Activated B cell treated with CpG ODN at 0.5 μM for 24 hours (primary cell): ENCODE data around the gene TMPRSS4. TPM values are rescaled to one million over a fixed set of nuclear protein-coding genes. Genes with fewer than 3 reads are reported as not detected.

Source experiments
- ATAC-seq: fragments of 200-7000 bp; cut with Tn5 transposase; one replicate; pipeline ENCODE4 v1.10.0; 2021; ENCODE audit warnings: low read depth, mild to moderate bottlenecking, moderate library complexity
- CTCF ChIA-PET: fragments of 350-600 bp; sonication (Branson Sonifier 250); formaldehyde crosslinking; loops from one replicate; lab custom pipeline; 2021; ENCODE audit warnings: antibody characterized with exemption; lab: Charles Lee
- POLR2A ChIA-PET: fragments of 350-600 bp; sonication (Branson Sonifier 250); formaldehyde crosslinking; loops from one replicate; lab custom pipeline; 2021; ENCODE audit warnings: antibody characterized with exemption; lab: Charles Lee
- DNase-seq: peaks from one replicate; pipeline ENCODE4 v3.0.0; 2022
- H3K27ac Mint-ChIP-seq: one replicate; pipeline ENCODE4 v1.8.0; 2020; ENCODE audit warnings: mixed read lengths
- H3K27me3 Mint-ChIP-seq: one replicate; pipeline ENCODE4 v1.8.0; 2021; ENCODE audit warnings: mixed read lengths
- H3K36me3 Mint-ChIP-seq: one replicate; pipeline ENCODE4 v1.8.0; 2021; ENCODE audit warnings: low read depth, mixed read lengths
- H3K4me1 Mint-ChIP-seq: one replicate; pipeline ENCODE4 v1.8.0; 2021; ENCODE audit warnings: mixed read lengths
- H3K4me3 Mint-ChIP-seq: one replicate; pipeline ENCODE4 v1.8.0; 2020; ENCODE audit warnings: mild to moderate bottlenecking, mixed read lengths
- H3K9me3 Mint-ChIP-seq: one replicate; pipeline ENCODE4 v1.8.0; 2020; ENCODE audit warnings: mixed read lengths
- intact Hi-C: fragments of 100-400 bp; cut with micrococcal nuclease; formaldehyde crosslinking; loops from one replicate; pipeline ENCODE4 v1.15.1; 2024
- total RNA-seq: library from RNA; stranded (reverse); gene quantifications from 2 replicates; pipeline ENCODE4 v1.2.3, GENCODE V29; 2022
- TF ChIP-seq, protein P1 (sequence below): fragments of 200-600 bp; IDR thresholded peaks from one replicate; pipeline ENCODE4 v1.8.0; 2022; ENCODE audit warnings: antibody characterized with exemption, mild to moderate bottlenecking

Gene TMPRSS4
- total RNA-seq, 1 donor from 2014 or later: not detected

DNA sequence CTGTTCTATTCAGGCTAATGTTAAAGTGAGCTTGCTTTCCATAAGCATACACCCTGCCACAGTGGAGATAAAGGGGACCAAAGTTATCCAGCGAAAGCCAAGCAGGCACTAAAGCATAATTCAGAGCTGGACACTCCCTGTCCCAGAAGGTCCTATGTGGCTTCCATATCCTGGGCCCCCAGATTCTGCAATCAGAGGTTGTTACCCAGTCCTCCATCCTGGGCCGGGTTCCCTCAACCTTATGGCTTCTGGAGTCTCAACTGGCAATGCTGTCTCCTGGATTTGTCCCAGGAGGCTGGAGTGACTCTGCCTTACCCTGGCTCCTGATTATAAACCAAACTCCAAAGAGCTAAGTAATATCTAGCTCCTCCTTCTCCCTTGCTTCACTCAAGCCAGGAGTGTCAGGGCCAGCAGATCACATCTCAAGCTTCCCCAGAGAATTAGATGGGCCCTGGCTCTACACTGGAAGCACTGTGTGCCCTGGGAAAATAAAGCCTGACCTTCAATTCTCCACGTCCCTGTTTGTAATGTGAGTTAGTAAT is 23.9 kb downstream of the TMPRSS4 start:
- Mint-ChIP-seq H3K4me3 (no peak overlapping the region), H3K4me1 (no peaks in the 10 kb centered on the region), H3K27me3 (peaks cover 13% of the 10 kb centered on the region), H3K36me3 (no peaks in the 10 kb centered on the region), H3K27ac (no peak overlapping the region), H3K9me3 (no peaks in the 10 kb centered on the region)
- TF ChIP-seq, protein P1, sequence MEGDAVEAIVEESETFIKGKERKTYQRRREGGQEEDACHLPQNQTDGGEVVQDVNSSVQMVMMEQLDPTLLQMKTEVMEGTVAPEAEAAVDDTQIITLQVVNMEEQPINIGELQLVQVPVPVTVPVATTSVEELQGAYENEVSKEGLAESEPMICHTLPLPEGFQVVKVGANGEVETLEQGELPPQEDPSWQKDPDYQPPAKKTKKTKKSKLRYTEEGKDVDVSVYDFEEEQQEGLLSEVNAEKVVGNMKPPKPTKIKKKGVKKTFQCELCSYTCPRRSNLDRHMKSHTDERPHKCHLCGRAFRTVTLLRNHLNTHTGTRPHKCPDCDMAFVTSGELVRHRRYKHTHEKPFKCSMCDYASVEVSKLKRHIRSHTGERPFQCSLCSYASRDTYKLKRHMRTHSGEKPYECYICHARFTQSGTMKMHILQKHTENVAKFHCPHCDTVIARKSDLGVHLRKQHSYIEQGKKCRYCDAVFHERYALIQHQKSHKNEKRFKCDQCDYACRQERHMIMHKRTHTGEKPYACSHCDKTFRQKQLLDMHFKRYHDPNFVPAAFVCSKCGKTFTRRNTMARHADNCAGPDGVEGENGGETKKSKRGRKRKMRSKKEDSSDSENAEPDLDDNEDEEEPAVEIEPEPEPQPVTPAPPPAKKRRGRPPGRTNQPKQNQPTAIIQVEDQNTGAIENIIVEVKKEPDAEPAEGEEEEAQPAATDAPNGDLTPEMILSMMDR: no peak
- DNase-seq (no peak), ATAC-seq (no peak)
- intact Hi-C loops: no loop called here
- CTCF ChIA-PET: no interaction called here
- POLR2A ChIA-PET: no interaction called here

DNA sequence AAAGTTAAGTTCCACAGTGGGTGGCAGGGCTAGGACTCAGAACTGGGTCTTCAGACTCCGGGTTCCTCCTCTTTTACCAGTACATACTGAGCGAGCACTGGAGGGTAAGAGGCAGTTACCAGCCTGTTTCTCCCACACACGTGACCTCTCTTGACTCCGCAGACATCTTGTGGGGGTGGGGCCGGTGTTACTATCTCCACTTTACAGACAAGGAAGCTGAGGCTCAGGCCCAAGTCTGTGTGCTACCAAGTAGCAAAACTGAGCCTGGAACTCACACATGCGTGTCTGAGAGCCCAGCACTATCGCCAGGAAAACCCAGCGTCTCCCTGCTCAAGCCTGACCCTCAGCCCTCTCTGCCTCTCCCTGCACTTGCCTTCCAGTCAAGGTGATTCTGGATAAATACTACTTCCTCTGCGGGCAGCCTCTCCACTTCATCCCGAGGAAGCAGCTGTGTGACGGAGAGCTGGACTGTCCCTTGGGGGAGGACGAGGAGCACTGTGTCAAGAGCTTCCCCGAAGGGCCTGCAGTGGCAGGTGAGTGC is 25.9 kb downstream of the TMPRSS4 start:
- H3K4me3 Mint-ChIP-seq: no peak overlapping the region
- H3K9me3 Mint-ChIP-seq: no peaks in the 10 kb centered on the region
- H3K27me3 Mint-ChIP-seq: peaks cover 11% of the 10 kb centered on the region
- no peak overlapping the region for H3K27ac Mint-ChIP-seq
- POLR2A ChIA-PET: no interaction called here
- TF ChIP-seq, protein P1: no peak
- CTCF ChIA-PET: no interaction called here
- intact Hi-C loops: no loop called here
- ATAC-seq (no peak), DNase-seq (no peak)
- H3K36me3 Mint-ChIP-seq: no peaks in the 10 kb centered on the region
- H3K4me1 Mint-ChIP-seq: no peaks in the 10 kb centered on the region

DNA sequence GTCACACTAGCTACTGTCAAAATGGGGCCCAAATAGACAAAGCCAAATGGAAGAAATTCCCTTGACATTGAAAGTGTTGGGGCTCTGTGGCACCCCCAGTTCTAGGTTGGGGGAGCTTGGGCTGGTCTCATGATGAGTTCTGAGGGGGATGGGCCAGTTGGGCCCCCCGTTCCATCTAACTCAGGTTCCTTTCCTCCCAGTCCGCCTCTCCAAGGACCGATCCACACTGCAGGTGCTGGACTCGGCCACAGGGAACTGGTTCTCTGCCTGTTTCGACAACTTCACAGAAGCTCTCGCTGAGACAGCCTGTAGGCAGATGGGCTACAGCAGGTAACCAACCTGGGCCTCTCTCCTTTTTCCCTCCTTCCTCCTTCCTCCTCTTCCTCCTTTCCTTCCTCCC is 27.6 kb downstream of the TMPRSS4 start:
- CTCF ChIA-PET: no interaction called here
- POLR2A ChIA-PET: no interaction called here
- peaks cover 8% of the 10 kb centered on the region for H3K27me3 Mint-ChIP-seq
- no peak for DNase-seq
- TF ChIP-seq, protein P1: no peak
- H3K36me3 Mint-ChIP-seq: no peaks in the 10 kb centered on the region
- no peak overlapping the region for H3K27ac Mint-ChIP-seq
- no peak for ATAC-seq
- intact Hi-C loops: no loop called here
- H3K4me3 Mint-ChIP-seq: no peak overlapping the region
- no peaks in the 10 kb centered on the region for H3K4me1 Mint-ChIP-seq
- H3K9me3 Mint-ChIP-seq: no peaks in the 10 kb centered on the region

DNA sequence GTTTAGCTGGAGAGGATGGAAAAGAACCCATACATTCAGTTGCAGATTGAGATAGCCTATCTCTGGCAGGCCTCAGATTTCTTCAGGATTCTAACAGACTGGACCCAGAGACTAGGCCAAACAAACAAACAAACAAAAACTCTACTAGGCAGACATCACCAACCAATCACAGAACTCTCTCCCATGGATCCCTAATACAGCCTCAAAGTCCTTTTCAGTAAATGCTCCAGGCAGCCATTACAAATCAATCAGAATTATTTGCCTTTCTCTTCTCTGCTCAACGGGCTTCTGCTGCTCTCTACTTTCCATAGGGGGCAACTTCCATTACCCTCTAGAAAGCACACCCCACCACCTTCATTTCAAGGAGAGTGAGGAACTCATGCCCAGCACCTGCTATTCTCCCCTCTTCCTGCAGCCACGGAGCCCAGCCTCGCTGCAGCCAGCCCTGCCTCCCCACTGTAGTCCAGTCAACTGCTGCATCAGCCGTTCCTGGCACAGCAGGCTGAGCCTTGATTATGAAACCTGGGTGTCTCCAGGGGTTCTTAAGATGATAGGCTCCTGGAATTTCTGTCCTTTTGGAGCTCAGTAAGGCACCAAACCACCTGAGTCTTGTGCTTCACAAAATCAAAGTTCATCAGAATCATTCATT is 28.9 kb downstream of the TMPRSS4 start:
- H3K27me3 Mint-ChIP-seq: peaks cover 10% of the 10 kb centered on the region
- DNase-seq (no peak), ATAC-seq (no peak)
- CTCF ChIA-PET: no interaction called here
- H3K36me3 Mint-ChIP-seq: no peaks in the 10 kb centered on the region
- no peak overlapping the region for H3K27ac Mint-ChIP-seq
- intact Hi-C loops: no loop called here
- no peaks in the 10 kb centered on the region for H3K9me3 Mint-ChIP-seq
- H3K4me3 Mint-ChIP-seq: no peak overlapping the region
- TF ChIP-seq, protein P1: no peak
- no peaks in the 10 kb centered on the region for H3K4me1 Mint-ChIP-seq
- POLR2A ChIA-PET: no interaction called here

DNA sequence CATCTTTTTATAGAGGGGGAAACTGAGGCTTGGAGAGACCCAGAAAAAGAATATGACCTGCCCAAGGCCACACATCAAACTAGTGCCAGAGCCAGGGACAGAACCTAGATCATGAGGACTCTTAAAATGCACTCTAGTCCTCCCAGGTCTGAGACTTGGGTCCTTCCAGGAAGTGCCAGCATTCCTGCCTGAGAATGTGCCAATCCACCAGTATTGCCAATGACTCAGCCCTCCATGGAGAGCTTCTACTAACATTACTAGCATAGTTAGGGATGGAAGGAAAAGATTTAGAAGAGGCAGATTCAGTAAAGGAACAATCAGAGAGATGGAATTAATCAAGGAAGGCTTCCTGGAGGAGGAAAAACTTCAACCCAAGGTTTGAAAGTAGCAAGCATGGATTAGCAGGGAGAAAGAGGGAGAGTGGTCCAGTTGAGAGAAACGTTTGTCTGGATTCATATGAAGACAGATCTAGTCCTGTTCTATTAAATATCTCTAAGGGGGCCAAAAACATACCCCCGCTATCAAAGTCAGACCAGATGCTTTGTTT is 30.0 kb downstream of the TMPRSS4 start:
- no peak for DNase-seq
- CTCF ChIA-PET: no interaction called here

More for the DNA sequence above, 30.0 kb downstream of the TMPRSS4 start:
- H3K36me3 Mint-ChIP-seq: no peaks in the 10 kb centered on the region
- no peaks in the 10 kb centered on the region for H3K4me1 Mint-ChIP-seq
- peaks cover 12% of the 10 kb centered on the region for H3K27me3 Mint-ChIP-seq
- POLR2A ChIA-PET: interaction anchor here (0.6 kb wide), 1 partner anchor 140 kb away, joined by 3 read pairs; no protein-coding TSS in a partner anchor
- TF ChIP-seq, protein P1: no peak
- H3K27ac Mint-ChIP-seq: no peak overlapping the region
- no peak overlapping the region for H3K4me3 Mint-ChIP-seq
- no peak for ATAC-seq
- no peaks in the 10 kb centered on the region for H3K9me3 Mint-ChIP-seq
- intact Hi-C loops: no loop called here
